Loucy (cell line): ENCODE data around the gene HSF2BP.

Experiments
- CTCF ChIP-seq: fragments of 200-600 bp; sonication (generic); conservative IDR thresholded peaks from 2 replicates; pipeline ENCODE4 v1.5.1; 2014; ENCODE audit warnings: mild to moderate bottlenecking, antibody characterized with exemption, low read length
- EZH2phosphoT487 ChIP-seq: fragments of 200-600 bp; IDR thresholded peaks from 2 replicates; pipeline ENCODE4 v1.6.1; 2018; ENCODE audit warnings: antibody characterized with exemption, mild to moderate bottlenecking, moderate library complexity, borderline replicate concordance

- no peak for TF ChIP-seq CTCF
- TF ChIP-seq EZH2phosphoT487 = no peak
These were observed 40.3 kb downstream of the HSF2BP start for GRCh38 chr21:43618940-43619339.
